ENCODE data around the gene TBC1D17. TPM values are rescaled to one million over a fixed set of nuclear protein-coding genes. Genes with fewer than 3 reads are reported as not detected.

The TBC1D17 gene
- total and polyA plus RNA-seq, 2 of the 13 experiments (the other 11 are each of a cell fraction or from before 2014, with no cell fraction given) = 9.7 to 16.9 TPM

DNA sequence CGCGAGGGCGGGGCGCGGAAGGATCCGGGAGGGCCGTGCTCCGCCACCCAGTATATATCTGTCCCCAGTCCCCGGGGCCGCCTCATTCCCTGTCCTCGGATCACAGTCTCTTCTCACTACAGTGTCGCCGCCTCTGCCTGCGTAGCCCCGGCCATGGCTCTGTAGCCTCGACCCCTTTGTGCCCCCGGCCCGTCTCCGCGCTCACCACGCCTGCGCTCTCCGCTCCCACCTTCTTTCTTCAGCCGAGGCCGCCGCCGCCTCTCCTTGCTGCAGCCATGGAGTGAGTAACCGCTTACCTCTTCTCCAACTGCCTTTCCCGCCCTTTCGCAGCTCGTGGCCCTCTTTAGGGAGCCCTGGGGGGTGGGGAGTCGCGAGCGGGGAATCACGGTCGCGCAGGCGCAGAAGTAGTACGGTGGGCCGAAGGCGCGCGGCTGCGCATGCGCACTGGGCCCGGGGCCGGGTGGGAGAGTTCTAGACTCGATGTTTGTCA, 51.7 kb downstream of the TBC1D17 start, which contains the start of the genes ATF5 and NUP62 (continued):
- TF ChIP-seq, protein P1, sequence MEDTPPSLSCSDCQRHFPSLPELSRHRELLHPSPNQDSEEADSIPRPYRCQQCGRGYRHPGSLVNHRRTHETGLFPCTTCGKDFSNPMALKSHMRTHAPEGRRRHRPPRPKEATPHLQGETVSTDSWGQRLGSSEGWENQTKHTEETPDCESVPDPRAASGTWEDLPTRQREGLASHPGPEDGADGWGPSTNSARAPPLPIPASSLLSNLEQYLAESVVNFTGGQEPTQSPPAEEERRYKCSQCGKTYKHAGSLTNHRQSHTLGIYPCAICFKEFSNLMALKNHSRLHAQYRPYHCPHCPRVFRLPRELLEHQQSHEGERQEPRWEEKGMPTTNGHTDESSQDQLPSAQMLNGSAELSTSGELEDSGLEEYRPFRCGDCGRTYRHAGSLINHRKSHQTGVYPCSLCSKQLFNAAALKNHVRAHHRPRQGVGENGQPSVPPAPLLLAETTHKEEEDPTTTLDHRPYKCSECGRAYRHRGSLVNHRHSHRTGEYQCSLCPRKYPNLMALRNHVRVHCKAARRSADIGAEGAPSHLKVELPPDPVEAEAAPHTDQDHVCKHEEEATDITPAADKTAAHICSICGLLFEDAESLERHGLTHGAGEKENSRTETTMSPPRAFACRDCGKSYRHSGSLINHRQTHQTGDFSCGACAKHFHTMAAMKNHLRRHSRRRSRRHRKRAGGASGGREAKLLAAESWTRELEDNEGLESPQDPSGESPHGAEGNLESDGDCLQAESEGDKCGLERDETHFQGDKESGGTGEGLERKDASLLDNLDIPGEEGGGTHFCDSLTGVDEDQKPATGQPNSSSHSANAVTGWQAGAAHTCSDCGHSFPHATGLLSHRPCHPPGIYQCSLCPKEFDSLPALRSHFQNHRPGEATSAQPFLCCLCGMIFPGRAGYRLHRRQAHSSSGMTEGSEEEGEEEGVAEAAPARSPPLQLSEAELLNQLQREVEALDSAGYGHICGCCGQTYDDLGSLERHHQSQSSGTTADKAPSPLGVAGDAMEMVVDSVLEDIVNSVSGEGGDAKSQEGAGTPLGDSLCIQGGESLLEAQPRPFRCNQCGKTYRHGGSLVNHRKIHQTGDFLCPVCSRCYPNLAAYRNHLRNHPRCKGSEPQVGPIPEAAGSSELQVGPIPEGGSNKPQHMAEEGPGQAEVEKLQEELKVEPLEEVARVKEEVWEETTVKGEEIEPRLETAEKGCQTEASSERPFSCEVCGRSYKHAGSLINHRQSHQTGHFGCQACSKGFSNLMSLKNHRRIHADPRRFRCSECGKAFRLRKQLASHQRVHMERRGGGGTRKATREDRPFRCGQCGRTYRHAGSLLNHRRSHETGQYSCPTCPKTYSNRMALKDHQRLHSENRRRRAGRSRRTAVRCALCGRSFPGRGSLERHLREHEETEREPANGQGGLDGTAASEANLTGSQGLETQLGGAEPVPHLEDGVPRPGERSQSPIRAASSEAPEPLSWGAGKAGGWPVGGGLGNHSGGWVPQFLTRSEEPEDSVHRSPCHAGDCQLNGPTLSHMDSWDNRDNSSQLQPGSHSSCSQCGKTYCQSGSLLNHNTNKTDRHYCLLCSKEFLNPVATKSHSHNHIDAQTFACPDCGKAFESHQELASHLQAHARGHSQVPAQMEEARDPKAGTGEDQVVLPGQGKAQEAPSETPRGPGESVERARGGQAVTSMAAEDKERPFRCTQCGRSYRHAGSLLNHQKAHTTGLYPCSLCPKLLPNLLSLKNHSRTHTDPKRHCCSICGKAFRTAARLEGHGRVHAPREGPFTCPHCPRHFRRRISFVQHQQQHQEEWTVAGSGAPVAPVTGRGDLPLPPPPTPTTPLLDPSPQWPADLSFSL (CRISPR knock-in tag; IDR thresholded peaks at IDR 0.05) = no peak
- TF ChIP-seq NCOA1 (CRISPR knock-in tag; IDR thresholded peaks at IDR 0.05) (no peak; the same call in 1 of the 2 replicates), TBX3 (IDR thresholded peaks at IDR 0.05; ENCODE audit: borderline replicate concordance) (no peak), SOX6 (IDR thresholded peaks at IDR 0.05) (no peak), SOX6 (CRISPR knock-in tag; IDR thresholded peaks at IDR 0.05) (peak; percentile 38), EZH2 (conservative IDR thresholded peaks at IDR 0.05; ENCODE audit: low read depth, low read length) (no peak), ZNF713 (CRISPR knock-in tag; IDR thresholded peaks at IDR 0.05) (no peak), MEIS1 (CRISPR knock-in tag; IDR thresholded peaks at IDR 0.05; ENCODE audit: borderline replicate concordance) (peak; percentile 43; the same call in 1 of the 2 replicates), GLI4 (CRISPR knock-in tag; IDR thresholded peaks at IDR 0.05; ENCODE audit: borderline replicate concordance) (peak; percentile 87; the same call in 1 of the 2 replicates), ZNF556 (CRISPR knock-in tag; IDR thresholded peaks at IDR 0.05; ENCODE audit: borderline replicate concordance) (no peak; the same call in 1 of the 2 replicates), SRSF9 (IDR thresholded peaks at IDR 0.05; ENCODE audit: borderline replicate concordance, insufficient read depth, low read depth, low read length, poor library complexity, severe bottlenecking) (no peak), MAFK (conservative IDR thresholded peaks at IDR 0.05 in 1 of 2, IDR thresholded peaks at IDR 0.05 in 1 of 2; ENCODE audit: low read length in 2 of 2) (no peak), MTA1 (CRISPR knock-in tag; IDR thresholded peaks at IDR 0.05; ENCODE audit: borderline replicate concordance) (0 out of 2 replicates have a peak, but pooled peaks have one; percentile 33)
- TF ChIP-seq, protein P2, sequence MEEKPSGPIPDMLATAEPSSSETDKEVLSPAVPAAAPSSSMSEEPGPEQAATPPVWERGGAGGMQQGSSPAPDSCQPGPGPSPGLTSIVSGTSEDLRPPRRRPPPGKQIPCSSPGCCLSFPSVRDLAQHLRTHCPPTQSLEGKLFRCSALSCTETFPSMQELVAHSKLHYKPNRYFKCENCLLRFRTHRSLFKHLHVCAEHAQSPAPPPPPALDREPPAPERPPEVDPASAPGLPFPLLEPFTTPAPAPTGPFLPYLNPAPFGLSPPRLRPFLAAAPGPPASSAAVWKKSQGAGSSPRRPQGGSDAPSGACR (CRISPR knock-in tag; IDR thresholded peaks at IDR 0.05) = no peak
- TF ChIP-seq, protein P3, sequence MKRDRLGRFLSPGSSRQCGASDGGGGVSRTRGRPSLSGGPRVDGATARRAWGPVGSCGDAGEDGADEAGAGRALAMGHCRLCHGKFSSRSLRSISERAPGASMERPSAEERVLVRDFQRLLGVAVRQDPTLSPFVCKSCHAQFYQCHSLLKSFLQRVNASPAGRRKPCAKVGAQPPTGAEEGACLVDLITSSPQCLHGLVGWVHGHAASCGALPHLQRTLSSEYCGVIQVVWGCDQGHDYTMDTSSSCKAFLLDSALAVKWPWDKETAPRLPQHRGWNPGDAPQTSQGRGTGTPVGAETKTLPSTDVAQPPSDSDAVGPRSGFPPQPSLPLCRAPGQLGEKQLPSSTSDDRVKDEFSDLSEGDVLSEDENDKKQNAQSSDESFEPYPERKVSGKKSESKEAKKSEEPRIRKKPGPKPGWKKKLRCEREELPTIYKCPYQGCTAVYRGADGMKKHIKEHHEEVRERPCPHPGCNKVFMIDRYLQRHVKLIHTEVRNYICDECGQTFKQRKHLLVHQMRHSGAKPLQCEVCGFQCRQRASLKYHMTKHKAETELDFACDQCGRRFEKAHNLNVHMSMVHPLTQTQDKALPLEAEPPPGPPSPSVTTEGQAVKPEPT (CRISPR knock-in tag; IDR thresholded peaks at IDR 0.05; ENCODE audit: low read depth) = peak; percentile 42; the same call in 1 of the 2 replicates
- TF ChIP-seq, protein P4, sequence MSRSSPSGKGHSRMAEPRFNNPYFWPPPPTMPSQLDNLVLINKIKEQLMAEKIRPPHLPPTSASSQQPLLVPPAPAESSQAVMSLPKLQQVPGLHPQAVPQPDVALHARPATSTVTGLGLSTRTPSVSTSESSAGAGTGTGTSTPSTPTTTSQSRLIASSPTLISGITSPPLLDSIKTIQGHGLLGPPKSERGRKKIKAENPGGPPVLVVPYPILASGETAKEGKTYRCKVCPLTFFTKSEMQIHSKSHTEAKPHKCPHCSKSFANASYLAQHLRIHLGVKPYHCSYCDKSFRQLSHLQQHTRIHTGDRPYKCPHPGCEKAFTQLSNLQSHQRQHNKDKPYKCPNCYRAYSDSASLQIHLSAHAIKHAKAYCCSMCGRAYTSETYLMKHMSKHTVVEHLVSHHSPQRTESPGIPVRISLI (CRISPR knock-in tag; IDR thresholded peaks at IDR 0.05; ENCODE audit: borderline replicate concordance) = peak; percentile 45
